HFFc6 (cell line): ENCODE data around the gene CTSO. TPM values are rescaled to one million over a fixed set of nuclear protein-coding genes. Genes with fewer than 3 reads are reported as not detected.
A peak's percentile ranks its signal among the peaks of the same experiment; 100 is the strongest.

Source experiments
- DNase-seq: peaks from one replicate; pipeline ENCODE4 v3.0.0-alpha.2; 2018
- H3K27ac Mint-ChIP-seq: 2 replicates; pipeline ENCODE4 v1.8.0; 2020; ENCODE audit warnings: mild to moderate bottlenecking, mixed read lengths
- H3K27me3 Mint-ChIP-seq: 2 replicates; pipeline ENCODE4 v1.8.0; 2021; ENCODE audit warnings: mild to moderate bottlenecking, moderate library complexity, mixed read lengths; ENCODE audit not compliant: insufficient read depth
- H3K36me3 Mint-ChIP-seq: 2 replicates; pipeline ENCODE4 v1.8.0; 2021; ENCODE audit warnings: low read depth, mixed read lengths
- H3K4me1 Mint-ChIP-seq: 2 replicates; pipeline ENCODE4 v1.8.0; 2020; ENCODE audit warnings: low read depth, mixed read lengths
- H3K4me3 Mint-ChIP-seq: 2 replicates; pipeline ENCODE4 v1.8.0; 2020; ENCODE audit warnings: mild to moderate bottlenecking, moderate library complexity, mixed read lengths
- H3K9me3 Mint-ChIP-seq: 2 replicates; pipeline ENCODE4 v1.8.0; 2020; ENCODE audit warnings: mild to moderate bottlenecking, mixed read lengths
- total RNA-seq, 6 experiments: library from RNA; stranded (reverse); fragmentation: NEBNext Ultra II Directional; extraction: Animal tissue kit (Norgen Biotek cat#: 25700); gene quantifications; 2 replicates in 1 of 6; 3 replicates in 5 of 6; pipeline ENCODE4 v1.2.3, GENCODE V29; 2021
- TF ChIP-seq, protein P1 (sequence below): fragments of 200-600 bp; sonication (generic); IDR thresholded peaks from 2 replicates; pipeline ENCODE4 v1.5.0; 2021; ENCODE audit warnings: antibody characterized with exemption, mild to moderate bottlenecking

The CTSO gene
- total RNA-seq, 6 experiments from 2014 or later = 2.5 to 4.7 (median 2.6) TPM

DNA sequence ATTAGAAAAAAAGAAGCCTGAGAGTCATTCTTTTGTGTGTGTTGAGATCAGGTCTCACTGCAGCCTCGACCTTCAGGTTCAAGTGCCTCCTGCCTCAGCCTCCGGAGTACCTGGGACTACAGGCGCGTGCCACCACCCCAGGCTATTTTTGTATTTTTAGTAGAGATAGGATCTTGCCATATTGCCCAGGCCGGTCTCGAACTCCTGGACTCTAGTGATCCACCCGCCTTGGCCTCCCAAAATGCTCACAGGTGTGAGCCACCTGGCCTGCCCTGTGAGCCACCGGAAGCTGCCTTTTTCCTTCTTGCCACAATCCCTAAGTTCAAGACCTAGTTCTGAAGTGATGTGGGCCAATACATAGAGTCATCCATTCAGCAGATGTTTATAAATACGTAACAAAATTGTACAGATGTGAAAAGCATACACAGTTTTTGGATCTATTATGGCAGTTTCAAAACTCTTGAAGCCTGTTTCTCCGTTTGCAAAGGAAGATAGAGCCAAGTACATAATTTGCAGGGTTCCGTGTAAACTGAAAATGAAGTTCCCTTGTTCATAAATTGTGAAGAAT is 536 bp upstream of the CTSO start:
- H3K27ac Mint-ChIP-seq = peak overlapping the region; percentile 99
- H3K9me3 Mint-ChIP-seq = no peaks in the 10 kb centered on the region
- H3K36me3 Mint-ChIP-seq = no peaks in the 10 kb centered on the region
- peak overlapping the region; percentile 96 for H3K4me3 Mint-ChIP-seq
- peaks cover 33% of the 10 kb centered on the region for H3K4me1 Mint-ChIP-seq
- no peak for DNase-seq
- no peaks in the 10 kb centered on the region; the same call in 1 of the 2 replicates for H3K27me3 Mint-ChIP-seq
- TF ChIP-seq, protein P1, sequence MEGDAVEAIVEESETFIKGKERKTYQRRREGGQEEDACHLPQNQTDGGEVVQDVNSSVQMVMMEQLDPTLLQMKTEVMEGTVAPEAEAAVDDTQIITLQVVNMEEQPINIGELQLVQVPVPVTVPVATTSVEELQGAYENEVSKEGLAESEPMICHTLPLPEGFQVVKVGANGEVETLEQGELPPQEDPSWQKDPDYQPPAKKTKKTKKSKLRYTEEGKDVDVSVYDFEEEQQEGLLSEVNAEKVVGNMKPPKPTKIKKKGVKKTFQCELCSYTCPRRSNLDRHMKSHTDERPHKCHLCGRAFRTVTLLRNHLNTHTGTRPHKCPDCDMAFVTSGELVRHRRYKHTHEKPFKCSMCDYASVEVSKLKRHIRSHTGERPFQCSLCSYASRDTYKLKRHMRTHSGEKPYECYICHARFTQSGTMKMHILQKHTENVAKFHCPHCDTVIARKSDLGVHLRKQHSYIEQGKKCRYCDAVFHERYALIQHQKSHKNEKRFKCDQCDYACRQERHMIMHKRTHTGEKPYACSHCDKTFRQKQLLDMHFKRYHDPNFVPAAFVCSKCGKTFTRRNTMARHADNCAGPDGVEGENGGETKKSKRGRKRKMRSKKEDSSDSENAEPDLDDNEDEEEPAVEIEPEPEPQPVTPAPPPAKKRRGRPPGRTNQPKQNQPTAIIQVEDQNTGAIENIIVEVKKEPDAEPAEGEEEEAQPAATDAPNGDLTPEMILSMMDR = no peak

DNA sequence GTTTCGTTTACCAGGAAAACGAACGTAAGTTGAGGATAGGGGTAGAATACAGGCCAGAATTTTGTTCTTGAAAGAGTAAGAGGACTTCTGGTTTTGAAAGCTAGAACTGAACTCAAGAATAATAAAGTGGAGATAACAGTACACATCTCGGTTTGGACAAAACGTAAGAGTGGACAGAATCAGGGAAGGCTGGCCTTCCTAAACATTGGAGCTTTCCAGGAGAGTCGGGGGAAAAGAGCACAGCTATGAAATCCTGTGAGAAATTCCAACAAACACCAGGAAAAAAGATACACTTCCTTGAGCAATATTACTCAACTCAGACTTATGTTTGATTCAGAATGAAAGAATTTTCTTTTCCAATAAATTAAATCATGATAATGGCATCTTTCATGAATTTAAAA is 1.2 kb downstream of the CTSO start:
- Mint-ChIP-seq H3K4me1 (peaks cover 33% of the 10 kb centered on the region), H3K9me3 (no peaks in the 10 kb centered on the region), H3K4me3 (peak overlapping the region; percentile 96), H3K36me3 (no peaks in the 10 kb centered on the region), H3K27ac (peak overlapping the region; percentile 99), H3K27me3 (no peaks in the 10 kb centered on the region)
- peak; percentile 6 for DNase-seq
- TF ChIP-seq, protein P1 = no peak

DNA sequence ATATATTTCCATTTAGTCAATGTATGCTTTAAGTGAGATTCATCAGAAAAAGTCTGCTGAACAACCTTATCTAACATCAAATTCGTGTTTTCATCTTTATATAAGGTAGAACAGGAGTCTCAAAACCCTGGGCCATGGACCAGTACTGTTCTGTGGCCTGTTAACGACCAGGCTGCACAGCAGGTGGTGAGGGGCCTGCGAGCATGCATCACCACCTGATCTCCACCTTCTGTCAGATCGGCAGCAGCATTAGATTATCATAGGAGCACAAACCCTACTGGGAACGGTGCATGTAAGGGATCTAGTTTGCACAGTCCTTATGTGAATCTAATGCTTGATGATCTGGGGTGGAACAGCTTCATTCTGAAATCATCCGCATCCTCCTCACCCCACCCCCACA is 3.2 kb downstream of the CTSO start:
- Mint-ChIP-seq H3K9me3 (no peaks in the 10 kb centered on the region), H3K4me1 (peaks cover 33% of the 10 kb centered on the region), H3K27ac (no peak overlapping the region), H3K27me3 (no peaks in the 10 kb centered on the region), H3K36me3 (no peaks in the 10 kb centered on the region), H3K4me3 (no peak overlapping the region)
- TF ChIP-seq, protein P1 = no peak
- DNase-seq = no peak

DNA sequence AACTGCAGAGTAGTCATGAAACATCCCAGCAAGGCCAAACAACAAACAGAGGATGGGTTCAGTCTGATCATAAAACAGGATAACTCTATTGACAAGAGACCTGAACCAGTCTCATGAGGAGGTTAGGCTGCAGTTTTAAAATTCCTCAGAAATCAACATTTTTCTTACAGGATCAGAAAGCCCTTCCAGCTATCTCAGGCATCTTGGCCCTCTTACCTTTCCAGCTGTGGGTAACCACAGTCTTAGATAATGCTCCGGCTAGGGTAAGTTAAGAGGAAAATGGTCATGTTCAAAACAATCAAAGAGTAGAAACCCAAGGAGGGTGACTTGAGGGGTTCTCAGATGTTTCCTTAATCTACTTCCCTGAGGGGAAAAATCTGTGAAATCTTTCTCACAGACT is 5.1 kb downstream of the CTSO start:
- Mint-ChIP-seq H3K9me3 (no peaks in the 10 kb centered on the region), H3K4me1 (peaks cover 17% of the 10 kb centered on the region), H3K27ac (no peak overlapping the region), H3K36me3 (no peaks in the 10 kb centered on the region), H3K27me3 (no peaks in the 10 kb centered on the region), H3K4me3 (no peak overlapping the region)
- TF ChIP-seq, protein P1 = no peak
- no peak for DNase-seq

DNA sequence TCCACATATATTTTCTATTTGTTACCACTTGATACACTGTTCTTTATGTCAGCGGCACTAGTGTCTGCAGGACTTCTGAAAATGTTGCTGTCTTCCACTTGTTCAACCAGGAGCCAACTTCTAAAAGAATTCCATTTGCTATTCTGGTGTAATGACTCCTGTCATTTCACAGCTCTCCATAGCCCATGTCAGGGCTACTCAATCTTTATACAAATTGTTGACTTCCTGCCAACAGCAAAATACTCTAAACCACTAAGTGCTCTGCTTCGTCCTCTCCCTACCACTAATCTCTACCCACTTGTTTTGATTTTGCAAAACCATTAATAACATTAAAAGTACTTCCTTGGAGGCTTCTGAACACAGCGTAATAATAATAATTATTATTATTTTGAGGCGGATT is 7.2 kb downstream of the CTSO start:
- DNase-seq = no peak
- H3K27ac Mint-ChIP-seq = no peak overlapping the region
- TF ChIP-seq, protein P1 = no peak
- H3K4me3 Mint-ChIP-seq = no peak overlapping the region
- no peaks in the 10 kb centered on the region; the same call in 1 of the 2 replicates for H3K4me1 Mint-ChIP-seq
- H3K9me3 Mint-ChIP-seq = no peaks in the 10 kb centered on the region
- no peaks in the 10 kb centered on the region for H3K36me3 Mint-ChIP-seq
- H3K27me3 Mint-ChIP-seq = no peaks in the 10 kb centered on the region

DNA sequence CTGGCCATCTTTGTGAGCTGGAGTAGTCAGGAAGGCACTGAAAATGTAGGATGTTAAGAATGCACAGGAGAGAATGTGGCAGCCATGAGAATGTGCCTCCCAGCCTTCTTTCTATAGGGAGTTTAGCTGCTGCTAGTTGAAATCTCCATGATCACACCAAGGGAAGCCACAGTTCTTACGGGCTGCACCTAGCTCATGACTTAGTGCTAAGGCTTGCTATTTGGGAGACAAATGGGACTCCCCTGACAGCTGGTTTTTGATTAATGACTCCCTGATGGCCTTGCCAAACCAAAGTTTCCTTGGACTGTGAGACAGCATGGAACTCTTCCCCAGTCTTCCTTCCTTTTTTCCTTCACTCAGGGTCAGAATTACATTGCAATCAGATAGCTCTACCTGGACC is 9.2 kb downstream of the CTSO start:
- Mint-ChIP-seq H3K27ac (no peak overlapping the region), H3K4me3 (no peak overlapping the region), H3K27me3 (no peaks in the 10 kb centered on the region), H3K9me3 (no peaks in the 10 kb centered on the region), H3K4me1 (no peaks in the 10 kb centered on the region), H3K36me3 (no peaks in the 10 kb centered on the region)
- TF ChIP-seq, protein P1 = no peak
- no peak for DNase-seq
